SU-DHL-6 (cell line): ENCODE data around the gene TRPM3.

Source experiments
- CTCF ChIP-seq: fragments of 200-600 bp; sonication (generic); IDR thresholded peaks from one replicate; pipeline ENCODE4 v1.5.1; 2017; ENCODE audit warnings: antibody characterized with exemption, mild to moderate bottlenecking, low read length, moderate library complexity; ENCODE audit not compliant: insufficient read depth, poor library complexity, severe bottlenecking
- EZH2phosphoT487 ChIP-seq: fragments of 200-600 bp; sonication (generic), shearing (Covaris generic); conservative IDR thresholded peaks from 2 replicates; pipeline ENCODE4 v1.6.1; 2018; ENCODE audit warnings: mild to moderate bottlenecking, antibody characterized with exemption, low read length, moderate library complexity, mixed read lengths

- TF ChIP-seq EZH2phosphoT487 = no peak
- no peak for TF ChIP-seq CTCF
Measured at GRCh38 chr9:70813141-70813540, 308.3 kb downstream of the TRPM3 start.
